WTC11 (cell line): Measurements from ENCODE around the gene SIRPB2. TPM values are rescaled to one million over a fixed set of nuclear protein-coding genes. Genes with fewer than 3 reads are reported as not detected.

Source experiments
- ATAC-seq: fragments of 200-7000 bp; cut with Tn5 transposase; 2 replicates; pipeline ENCODE4 v1.10.0; 2021; ENCODE audit warnings: mild to moderate bottlenecking, moderate library complexity
- CTCF ChIA-PET: fragments of 300-600 bp; sonication (Branson Sonifier 250); formaldehyde crosslinking; loops from one replicate; lab custom pipeline; 2021; ENCODE audit warnings: antibody characterized with exemption; lab: Charles Lee
- POLR2A ChIA-PET: fragments of 350-600 bp; sonication (Branson Sonifier 250); formaldehyde crosslinking; loops from one replicate; lab custom pipeline; 2021; ENCODE audit warnings: antibody characterized with exemption; lab: Charles Lee
- DNase-seq: peaks from one replicate; pipeline ENCODE4 v3.0.0; 2021; ENCODE audit warnings: low spot score
- H3K27ac Mint-ChIP-seq: 2 replicates; pipeline ENCODE4 v1.8.0; 2021; ENCODE audit warnings: mixed read lengths
- H3K27me3 Mint-ChIP-seq: 2 replicates; pipeline ENCODE4 v1.8.0; 2021; ENCODE audit warnings: low read depth, mild to moderate bottlenecking, moderate library complexity, mixed read lengths
- H3K36me3 Mint-ChIP-seq: 2 replicates; pipeline ENCODE4 v1.8.0; 2021; ENCODE audit warnings: mixed read lengths
- H3K4me1 Mint-ChIP-seq: 2 replicates; pipeline ENCODE4 v1.8.0; 2022; ENCODE audit warnings: mixed read lengths
- H3K4me3 Mint-ChIP-seq: 2 replicates; pipeline ENCODE4 v1.8.0; 2021; ENCODE audit warnings: mild to moderate bottlenecking, moderate library complexity, mixed read lengths
- H3K9me3 Mint-ChIP-seq: 2 replicates; pipeline ENCODE4 v1.8.0; 2021; ENCODE audit warnings: mixed read lengths
- AFF4 ChIP-seq: sonication (generic); formaldehyde crosslinking; IDR thresholded peaks from 2 replicates; pipeline ENCODE4 v1.8.1; 2023; ENCODE audit warnings: mild to moderate bottlenecking, missing genetic modification reagents, borderline replicate concordance
- ATF2 ChIP-seq: sonication (generic); formaldehyde crosslinking; IDR thresholded peaks from 2 replicates; pipeline ENCODE4 v1.8.1; 2022; ENCODE audit warnings: low read depth, missing genetic modification reagents, borderline replicate concordance
- CBFB ChIP-seq: sonication (generic); formaldehyde crosslinking; IDR thresholded peaks from 2 replicates; pipeline ENCODE4 v1.8.1; 2022; ENCODE audit warnings: mild to moderate bottlenecking, low read depth, missing genetic modification reagents
- FOXJ3 ChIP-seq: sonication (generic); formaldehyde crosslinking; IDR thresholded peaks from 2 replicates; pipeline ENCODE4 v1.9.0; 2021; ENCODE audit warnings: missing genetic modification reagents, mild to moderate bottlenecking, borderline replicate concordance
- FOXK1 ChIP-seq: sonication (generic); formaldehyde crosslinking; IDR thresholded peaks from 2 replicates; pipeline ENCODE4 v1.8.0; 2022; ENCODE audit warnings: mild to moderate bottlenecking, moderate library complexity, missing genetic modification reagents
- FOXP4 ChIP-seq: sonication (generic); formaldehyde crosslinking; IDR thresholded peaks from 2 replicates; pipeline ENCODE4 v1.8.0; 2022; ENCODE audit warnings: mild to moderate bottlenecking, missing genetic modification reagents
- GABPB1 ChIP-seq: sonication (generic); formaldehyde crosslinking; IDR thresholded peaks from 2 replicates; pipeline ENCODE4 v1.8.1; 2023; ENCODE audit warnings: mild to moderate bottlenecking, missing genetic modification reagents
- GTF2I ChIP-seq: fragments of 250-450 bp; sonication (Bioruptor Pico); conservative IDR thresholded peaks from 2 replicates; pipeline ENCODE4 v1.4.0; 2021; ENCODE audit warnings: mild to moderate bottlenecking
- NFATC4 ChIP-seq: fragments of 250-450 bp; sonication (Bioruptor Pico); IDR thresholded peaks from 2 replicates; pipeline ENCODE4 v1.9.0; 2021; ENCODE audit warnings: mild to moderate bottlenecking
- NFYB ChIP-seq: sonication (generic); formaldehyde crosslinking; conservative IDR thresholded peaks from 2 replicates; pipeline ENCODE4 v1.8.0; 2022; ENCODE audit warnings: low read depth, missing genetic modification reagents
- NR3C1 ChIP-seq: sonication (generic); formaldehyde crosslinking; conservative IDR thresholded peaks from 2 replicates; pipeline ENCODE4 v1.8.1; 2023; ENCODE audit warnings: low read depth, mild to moderate bottlenecking, missing genetic modification reagents
- RELA ChIP-seq: sonication (generic); formaldehyde crosslinking; IDR thresholded peaks from 2 replicates; pipeline ENCODE4 v1.8.1; 2022; ENCODE audit warnings: missing genetic modification reagents, mild to moderate bottlenecking, borderline replicate concordance
- USF2 ChIP-seq: sonication (generic); formaldehyde crosslinking; IDR thresholded peaks from 2 replicates; pipeline ENCODE4 v1.8.1; 2023; ENCODE audit warnings: mild to moderate bottlenecking, missing genetic modification reagents, moderate library complexity
- ZBTB21 ChIP-seq: sonication (generic); formaldehyde crosslinking; IDR thresholded peaks from 2 replicates; pipeline ENCODE4 v1.8.1; 2023; ENCODE audit warnings: mild to moderate bottlenecking, missing genetic modification reagents, borderline replicate concordance
- ZNF317 ChIP-seq: sonication (generic); formaldehyde crosslinking; IDR thresholded peaks from 2 replicates; pipeline ENCODE4 v1.8.1; 2023; ENCODE audit warnings: low read depth, mild to moderate bottlenecking, moderate library complexity, missing genetic modification reagents, borderline replicate concordance
- ZNF396 ChIP-seq: fragments of 250-450 bp; sonication (Bioruptor Pico); IDR thresholded peaks from 2 replicates; pipeline ENCODE4 v1.8.0; 2021; ENCODE audit warnings: mild to moderate bottlenecking, moderate library complexity, borderline replicate concordance
- ZNF416 ChIP-seq: fragments of 250-450 bp; sonication (Bioruptor Pico); IDR thresholded peaks from 2 replicates; pipeline ENCODE4 v1.9.0; 2021; ENCODE audit warnings: mild to moderate bottlenecking, inconsistent platforms
- ZNF425 ChIP-seq: fragments of 250-450 bp; sonication (Bioruptor Pico); conservative IDR thresholded peaks from 2 replicates; pipeline ENCODE4 v1.9.0; 2021; ENCODE audit warnings: mild to moderate bottlenecking
- total RNA-seq: library from RNA; stranded (reverse); gene quantifications from 3 replicates; pipeline ENCODE4 v1.2.3, GENCODE V29; 2021
- TF ChIP-seq, protein P1 (sequence below): sonication (generic); formaldehyde crosslinking; IDR thresholded peaks from 2 replicates; pipeline ENCODE4 v1.8.0; 2022; ENCODE audit warnings: mild to moderate bottlenecking, missing genetic modification reagents
- TF ChIP-seq, protein P2 (sequence below): sonication (generic); formaldehyde crosslinking; IDR thresholded peaks from 2 replicates; pipeline ENCODE4 v1.8.1; 2022; ENCODE audit warnings: missing genetic modification reagents, borderline replicate concordance
- TF ChIP-seq, protein P3 (sequence below): sonication (generic); formaldehyde crosslinking; IDR thresholded peaks from 2 replicates; pipeline ENCODE4 v1.8.0; 2023; ENCODE audit warnings: missing genetic modification reagents

Gene SIRPB2
- total RNA-seq, 1 experiment from 2014 or later = not detected

DNA sequence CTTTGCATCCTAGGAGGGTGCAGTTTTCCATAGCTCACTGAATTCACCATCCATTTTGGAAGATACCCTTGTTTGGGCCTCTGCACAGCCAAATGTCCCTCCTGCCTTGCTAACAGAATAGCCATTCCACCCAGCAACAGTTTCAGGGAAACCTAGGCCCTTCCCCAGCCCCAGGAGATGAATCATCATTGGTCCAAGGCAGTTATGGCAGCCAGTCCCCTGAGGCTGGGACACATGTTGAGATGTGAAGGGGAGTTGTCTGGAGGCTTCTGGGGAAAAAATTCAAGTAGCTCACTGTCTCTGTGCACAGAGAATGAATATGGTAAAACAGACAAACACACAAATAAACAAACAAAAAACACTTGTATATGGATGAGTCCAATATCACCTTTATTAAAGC is 17.4 kb upstream of the SIRPB2 start:
- Mint-ChIP-seq H3K4me1 (no peaks in the 10 kb centered on the region), H3K36me3 (no peaks in the 10 kb centered on the region; the same call in 1 of the 2 replicates), H3K9me3 (peaks cover 6% of the 10 kb centered on the region), H3K4me3 (no peak overlapping the region), H3K27me3 (peaks cover 23% of the 10 kb centered on the region), H3K27ac (no peak overlapping the region)
- no peak for TF ChIP-seq FOXJ3 (CRISPR knock-in tag)
- no peak for TF ChIP-seq GTF2I (CRISPR knock-in tag)
- no peak for TF ChIP-seq AFF4 (CRISPR knock-in tag)
- no peak for TF ChIP-seq ZNF396 (CRISPR knock-in tag)
- no peak for TF ChIP-seq ZBTB21 (CRISPR knock-in tag)
- TF ChIP-seq USF2 (CRISPR knock-in tag) = no peak
- TF ChIP-seq ZNF317 = no peak
- no peak for TF ChIP-seq ATF2 (CRISPR knock-in tag)
- no peak for TF ChIP-seq RELA (CRISPR knock-in tag)
- CTCF ChIA-PET = interaction anchor here (0.6 to 3.0 kb wide), 7 partner anchors 8 to 292 kb away, joined by 3 to 29 read pairs (median 4); partner anchors contain the start of gene NSFL1C
- POLR2A ChIA-PET = no interaction called here
- DNase-seq (no peak), ATAC-seq (no peak)

DNA sequence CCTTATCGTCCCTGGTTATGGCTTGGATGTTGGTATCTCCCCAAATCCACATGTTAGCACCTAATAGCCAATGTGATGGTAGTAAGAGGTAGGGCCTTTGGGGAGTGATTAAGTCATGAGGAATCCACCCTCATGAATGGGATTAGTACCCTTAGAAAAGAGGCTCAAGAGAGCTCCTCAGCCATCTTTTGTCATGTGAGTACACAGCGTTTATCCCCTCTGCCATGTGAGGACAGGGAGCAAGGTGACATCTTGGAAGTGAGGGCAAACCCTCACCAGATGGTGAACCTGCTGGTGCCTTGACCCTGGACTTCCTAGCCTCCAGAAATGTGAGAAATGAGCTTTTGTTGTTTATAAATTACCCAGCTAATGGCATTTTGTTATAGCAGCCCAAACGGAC is 16.1 kb upstream of the SIRPB2 start:
- H3K4me3 Mint-ChIP-seq = no peak overlapping the region
- no peaks in the 10 kb centered on the region for H3K4me1 Mint-ChIP-seq
- DNase-seq (no peak), ATAC-seq (no peak)
- ChIA-PET CTCF (interaction anchor here (1.7 to 3.0 kb wide), 2 partner anchors 41 to 295 kb away, joined by 5 to 11 read pairs; partner anchors contain the start of gene NSFL1C), POLR2A (no interaction called here)
- no peak overlapping the region for H3K27ac Mint-ChIP-seq
- peaks cover 9% of the 10 kb centered on the region for H3K9me3 Mint-ChIP-seq
- peaks cover 30% of the 10 kb centered on the region for H3K27me3 Mint-ChIP-seq
- TF ChIP-seq, protein P1, sequence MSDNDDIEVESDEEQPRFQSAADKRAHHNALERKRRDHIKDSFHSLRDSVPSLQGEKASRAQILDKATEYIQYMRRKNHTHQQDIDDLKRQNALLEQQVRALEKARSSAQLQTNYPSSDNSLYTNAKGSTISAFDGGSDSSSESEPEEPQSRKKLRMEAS (CRISPR knock-in tag) = no peak
- TF ChIP-seq ZNF396 (CRISPR knock-in tag) = no peak
- no peak for TF ChIP-seq FOXJ3 (CRISPR knock-in tag)
- TF ChIP-seq, protein P2, sequence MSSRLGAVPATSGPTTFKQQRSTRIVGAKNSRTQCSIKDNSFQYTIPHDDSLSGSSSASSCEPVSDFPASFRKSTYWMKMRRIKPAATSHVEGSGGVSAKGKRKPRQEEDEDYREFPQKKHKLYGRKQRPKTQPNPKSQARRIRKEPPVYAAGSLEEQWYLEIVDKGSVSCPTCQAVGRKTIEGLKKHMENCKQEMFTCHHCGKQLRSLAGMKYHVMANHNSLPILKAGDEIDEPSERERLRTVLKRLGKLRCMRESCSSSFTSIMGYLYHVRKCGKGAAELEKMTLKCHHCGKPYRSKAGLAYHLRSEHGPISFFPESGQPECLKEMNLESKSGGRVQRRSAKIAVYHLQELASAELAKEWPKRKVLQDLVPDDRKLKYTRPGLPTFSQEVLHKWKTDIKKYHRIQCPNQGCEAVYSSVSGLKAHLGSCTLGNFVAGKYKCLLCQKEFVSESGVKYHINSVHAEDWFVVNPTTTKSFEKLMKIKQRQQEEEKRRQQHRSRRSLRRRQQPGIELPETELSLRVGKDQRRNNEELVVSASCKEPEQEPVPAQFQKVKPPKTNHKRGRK (CRISPR knock-in tag) = no peak
- TF ChIP-seq FOXK1 (CRISPR knock-in tag) = no peak
- TF ChIP-seq ZNF416 = no peak
- no peak for TF ChIP-seq CBFB (CRISPR knock-in tag)
- TF ChIP-seq GABPB1 (CRISPR knock-in tag) = no peak
- TF ChIP-seq, protein P3, sequence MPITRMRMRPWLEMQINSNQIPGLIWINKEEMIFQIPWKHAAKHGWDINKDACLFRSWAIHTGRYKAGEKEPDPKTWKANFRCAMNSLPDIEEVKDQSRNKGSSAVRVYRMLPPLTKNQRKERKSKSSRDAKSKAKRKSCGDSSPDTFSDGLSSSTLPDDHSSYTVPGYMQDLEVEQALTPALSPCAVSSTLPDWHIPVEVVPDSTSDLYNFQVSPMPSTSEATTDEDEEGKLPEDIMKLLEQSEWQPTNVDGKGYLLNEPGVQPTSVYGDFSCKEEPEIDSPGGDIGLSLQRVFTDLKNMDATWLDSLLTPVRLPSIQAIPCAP (CRISPR knock-in tag) = no peak
- no peak for TF ChIP-seq ZNF425
- TF ChIP-seq NR3C1 (CRISPR knock-in tag) = no peak
- TF ChIP-seq NFYB (CRISPR knock-in tag) = no peak
- no peak for TF ChIP-seq FOXP4 (CRISPR knock-in tag)
- TF ChIP-seq NFATC4 (CRISPR knock-in tag) = no peak
- TF ChIP-seq, all 79 proteins: peak for 0
- peaks cover 7% of the 10 kb centered on the region for H3K36me3 Mint-ChIP-seq
